ENCODE measurements around the gene BAG3.
A peak's percentile ranks its signal among the peaks of the same experiment; 100 is the strongest.
"Not testable (repeated sequence)": the region's sequence is repeated elsewhere in the genome, so short reads cannot be mapped to it uniquely, and the experiment has no call there.

BAG3 gene

GRCh38 chr10:119640875-119641526 is 10.2 kb upstream of the BAG3 start:
- no peak for DNase-seq

- no peak for DNase-seq
These were observed 8.5 kb upstream of the BAG3 start for GRCh38 chr10:119642556-119643111.

- DNase-seq = no peak
These were observed 7.6 kb upstream of the BAG3 start for GRCh38 chr10:119643306-119644204.

GRCh38 chr10:119644205-119644814 is 6.9 kb upstream of the BAG3 start:
- no peak for DNase-seq

- no peak for DNase-seq
These were observed 6.2 kb upstream of the BAG3 start for GRCh38 chr10:119644994-119645393.

GRCh38 chr10:119650062-119650461 is 1.1 kb upstream of the BAG3 start:
- DNase-seq = no peak

- peak; percentile 19 to 32 for DNase-seq
These were observed 557 bp downstream of the BAG3 start for GRCh38 chr10:119651514-119652360.

GRCh38 chr10:119652361-119652730 is 1.2 kb downstream of the BAG3 start:
- no peak for DNase-seq

- no peak for DNase-seq
These were observed 2.0 kb downstream of the BAG3 start for GRCh38 chr10:119653209-119653608.

- no peak for DNase-seq
These were observed 2.7 kb downstream of the BAG3 start for GRCh38 chr10:119653916-119654315.

- DNase-seq = no peak
These were observed 3.4 kb downstream of the BAG3 start for GRCh38 chr10:119654540-119654939.

- peak; percentile 64 to 71 for DNase-seq
These were observed 4.4 kb downstream of the BAG3 start for GRCh38 chr10:119655566-119656001.

GRCh38 chr10:119656760-119657159 is 5.6 kb downstream of the BAG3 start:
- no peak for DNase-seq

GRCh38 chr10:119657725-119658124 is 6.5 kb downstream of the BAG3 start:
- no peak for DNase-seq

- peak; percentile 19 to 46 for DNase-seq
These were observed 7.1 kb downstream of the BAG3 start for GRCh38 chr10:119658274-119658673.

GRCh38 chr10:119659951-119660350 is 8.8 kb downstream of the BAG3 start:
- DNase-seq = no peak

- not testable (repeated sequence) for DNase-seq
These were observed 11.0 kb downstream of the BAG3 start for GRCh38 chr10:119662076-119662605.

- DNase-seq = peak; percentile 32 to 42
These were observed 12.9 kb downstream of the BAG3 start for GRCh38 chr10:119663866-119664698.

- no peak for DNase-seq
These were observed 14.9 kb downstream of the BAG3 start for GRCh38 chr10:119665901-119666708.

GRCh38 chr10:119666709-119667004 is 15.5 kb downstream of the BAG3 start:
- DNase-seq = no peak
